CD4-positive, alpha-beta T cell treated with Interleukin-12 subunit alpha and Interleukin-12 subunit beta, for 1 hour (primary cell): Measurements from ENCODE around the gene NFKBIE.

Experiments used
- DNase-seq: peaks from one replicate; pipeline ENCODE4 v3.0.0-alpha.2; 2020

The NFKBIE gene

GRCh38 chr6:44297063-44298038, 32.0 kb upstream of the NFKBIE start:
- DNase-seq: peak; percentile 26

- no peak for DNase-seq
These were observed 29.8 kb upstream of the NFKBIE start for GRCh38 chr6:44294832-44295791.

- no peak for DNase-seq
These were observed 27.5 kb upstream of the NFKBIE start for GRCh38 chr6:44292661-44293365.

GRCh38 chr6:44291841-44292240, 26.5 kb upstream of the NFKBIE start:
- no peak for DNase-seq

- DNase-seq: no peak
These were observed 24.4 kb upstream of the NFKBIE start for GRCh38 chr6:44289726-44290260.

- DNase-seq: no peak
These were observed 21.4 kb upstream of the NFKBIE start for GRCh38 chr6:44286747-44287146.

GRCh38 chr6:44286285-44286565, 20.9 kb upstream of the NFKBIE start:
- DNase-seq: no peak

- DNase-seq: no peak
These were observed 20.4 kb upstream of the NFKBIE start for GRCh38 chr6:44285552-44286284.

- no peak for DNase-seq
These were observed 19.5 kb upstream of the NFKBIE start for GRCh38 chr6:44284867-44285266.

GRCh38 chr6:44284121-44284520, 18.8 kb upstream of the NFKBIE start:
- DNase-seq: no peak

GRCh38 chr6:44278774-44279697, 13.7 kb upstream of the NFKBIE start:
- DNase-seq: no peak

GRCh38 chr6:44278315-44278714, 13.0 kb upstream of the NFKBIE start:
- DNase-seq: no peak

- DNase-seq: no peak
These were observed 12.4 kb upstream of the NFKBIE start for GRCh38 chr6:44277763-44278162.

- DNase-seq: no peak
These were observed 11.6 kb upstream of the NFKBIE start for GRCh38 chr6:44276667-44277640.

GRCh38 chr6:44275749-44276648, 10.6 kb upstream of the NFKBIE start:
- no peak for DNase-seq

GRCh38 chr6:44275271-44275748, 10.0 kb upstream of the NFKBIE start:
- DNase-seq: no peak

GRCh38 chr6:44273617-44274016, 8.3 kb upstream of the NFKBIE start:
- no peak for DNase-seq

GRCh38 chr6:44272999-44273566, 7.7 kb upstream of the NFKBIE start:
- no peak for DNase-seq
